ENCODE results near the gene GGCX.

GGCX gene

DNA sequence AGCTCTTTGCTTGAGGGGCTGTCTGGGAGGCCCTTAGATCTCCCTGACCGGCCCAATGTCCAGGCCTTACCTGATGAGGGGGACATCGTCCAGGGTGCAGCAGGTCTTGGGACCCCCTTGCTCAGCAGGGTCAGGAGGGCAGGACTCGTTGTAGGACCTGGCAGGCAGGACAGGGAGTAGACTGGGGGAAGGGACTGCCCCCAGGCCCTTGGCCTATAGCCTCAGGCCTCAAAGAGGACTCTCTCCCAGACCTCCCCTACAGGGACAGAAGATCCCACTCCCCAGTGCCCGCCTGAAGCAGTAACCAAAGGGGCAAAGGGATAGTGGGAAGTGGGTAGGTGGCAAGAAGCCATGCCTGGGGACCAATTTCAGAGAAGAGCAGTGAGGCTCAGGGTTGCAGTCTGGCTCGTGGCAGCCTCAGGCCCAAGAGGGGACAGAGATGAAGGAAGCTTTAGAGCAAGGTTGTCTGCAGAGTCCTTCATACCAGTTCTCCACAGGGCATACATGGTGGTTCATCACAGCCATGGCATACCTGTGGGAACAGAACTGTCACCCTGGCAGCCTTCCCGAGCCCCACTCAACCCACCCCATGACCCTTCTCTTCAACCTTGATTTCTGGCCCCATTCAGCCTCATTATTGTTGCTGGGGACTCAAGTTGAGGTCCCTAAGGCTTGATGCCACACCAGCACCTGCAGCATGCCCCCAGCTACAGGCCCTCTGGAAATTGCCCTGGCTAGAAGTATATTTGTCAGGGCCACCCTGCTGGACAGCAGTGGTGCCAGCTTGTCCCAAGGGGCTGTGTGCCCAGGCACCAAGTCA is 39.9 kb upstream of the GGCX start:
- Histone ChIP-seq H3K9ac (ENCODE audit: low read depth, low read length) (no peak overlapping the region), H3K4me3 (ENCODE audit: low read depth, low read length) (peak overlapping the region; percentile 76; the same call in 1 of the 2 replicates), H3K9me3 (ENCODE audit: control insufficient read depth, insufficient read depth, low read length) (no peaks in the 10 kb centered on the region), H3K27ac (ENCODE audit: low read depth, low read length) (no peak overlapping the region), H3K4me1 (ENCODE audit: control insufficient read depth, insufficient read depth, low read length) (peaks cover 6% of the 10 kb centered on the region), H3K36me3 (ENCODE audit: control insufficient read depth, insufficient read depth, low read length) (peaks cover 27% of the 10 kb centered on the region), H3K27me3 (ENCODE audit: control insufficient read depth, insufficient read depth, low read length) (no peaks in the 10 kb centered on the region)

DNA sequence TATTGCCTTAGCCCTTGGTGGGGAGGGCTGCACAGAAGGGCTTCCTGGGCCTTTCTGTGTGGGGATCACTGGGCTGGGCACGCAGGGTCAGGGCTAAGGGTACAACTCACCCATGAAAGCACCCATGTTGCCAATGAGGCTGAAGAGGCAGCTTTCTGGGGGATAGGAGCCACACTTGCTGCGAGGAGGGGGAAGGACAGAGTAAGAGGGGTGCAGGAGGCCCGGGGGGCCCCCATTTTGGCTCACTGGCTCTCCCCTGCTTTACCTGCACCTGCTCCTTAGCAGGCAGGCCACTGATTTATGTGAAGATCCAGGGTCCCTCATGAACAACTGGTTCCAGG is 38.9 kb upstream of the GGCX start:
- Histone ChIP-seq H3K9me3 (ENCODE audit: control insufficient read depth, insufficient read depth, low read length) (no peaks in the 10 kb centered on the region), H3K4me3 (ENCODE audit: low read depth, low read length) (no peak overlapping the region), H3K36me3 (ENCODE audit: control insufficient read depth, insufficient read depth, low read length) (peaks cover 27% of the 10 kb centered on the region), H3K4me1 (ENCODE audit: control insufficient read depth, insufficient read depth, low read length) (peaks cover 6% of the 10 kb centered on the region; the same call in 1 of the 2 replicates), H3K27ac (ENCODE audit: low read depth, low read length) (no peak overlapping the region), H3K9ac (ENCODE audit: low read depth, low read length) (no peak overlapping the region), H3K27me3 (ENCODE audit: control insufficient read depth, insufficient read depth, low read length) (no peaks in the 10 kb centered on the region)

DNA sequence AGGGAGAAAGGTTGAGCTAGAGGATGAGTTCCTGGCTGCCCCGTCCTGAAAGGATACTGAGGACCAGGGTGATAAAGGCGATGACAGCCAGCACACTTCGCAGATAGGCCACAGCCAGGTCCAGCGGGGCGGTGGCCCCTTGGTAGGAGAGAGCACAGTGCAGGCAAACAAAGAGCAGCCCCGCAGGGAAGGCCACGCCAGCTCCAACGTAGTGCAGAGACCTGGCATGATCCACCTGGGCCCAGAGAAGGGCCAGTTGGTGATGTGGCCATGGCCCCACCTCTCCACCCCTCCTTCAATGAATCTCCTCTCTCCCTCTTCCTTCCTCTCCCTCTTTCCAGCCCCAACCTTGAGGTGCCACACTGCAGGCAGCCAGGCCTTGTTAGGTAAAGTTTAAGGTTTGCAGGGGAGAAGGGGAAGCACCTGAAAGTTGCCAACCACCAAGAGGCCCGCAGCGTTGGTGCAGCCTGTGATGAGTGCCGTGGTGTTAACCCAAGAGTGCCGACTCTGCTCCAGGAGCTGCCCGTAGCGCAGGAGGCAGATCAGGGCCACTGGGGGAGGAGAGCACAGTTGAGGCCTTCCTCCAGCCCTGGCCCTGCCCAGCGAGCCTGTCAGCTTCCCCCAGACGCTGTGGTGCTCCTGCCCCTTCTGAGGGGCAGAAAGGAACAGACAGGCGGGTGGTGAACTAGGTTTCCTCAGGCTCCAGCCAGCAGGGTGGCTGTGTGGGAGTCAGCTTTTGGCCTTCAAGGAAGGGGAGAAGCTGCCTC is 38.4 kb upstream of the GGCX start:
- peaks cover 27% of the 10 kb centered on the region for H3K36me3 ChIP-seq (ENCODE audit: control insufficient read depth, insufficient read depth, low read length)
- no peaks in the 10 kb centered on the region for H3K9me3 ChIP-seq (ENCODE audit: control insufficient read depth, insufficient read depth, low read length)
- H3K4me1 ChIP-seq (ENCODE audit: control insufficient read depth, insufficient read depth, low read length): peaks cover 6% of the 10 kb centered on the region; the same call in 1 of the 2 replicates
- no peak overlapping the region for H3K9ac ChIP-seq (ENCODE audit: low read depth, low read length)
- H3K27me3 ChIP-seq (ENCODE audit: control insufficient read depth, insufficient read depth, low read length): no peaks in the 10 kb centered on the region
- no peak overlapping the region for H3K4me3 ChIP-seq (ENCODE audit: low read depth, low read length)
- H3K27ac ChIP-seq (ENCODE audit: low read depth, low read length): no peak overlapping the region

DNA sequence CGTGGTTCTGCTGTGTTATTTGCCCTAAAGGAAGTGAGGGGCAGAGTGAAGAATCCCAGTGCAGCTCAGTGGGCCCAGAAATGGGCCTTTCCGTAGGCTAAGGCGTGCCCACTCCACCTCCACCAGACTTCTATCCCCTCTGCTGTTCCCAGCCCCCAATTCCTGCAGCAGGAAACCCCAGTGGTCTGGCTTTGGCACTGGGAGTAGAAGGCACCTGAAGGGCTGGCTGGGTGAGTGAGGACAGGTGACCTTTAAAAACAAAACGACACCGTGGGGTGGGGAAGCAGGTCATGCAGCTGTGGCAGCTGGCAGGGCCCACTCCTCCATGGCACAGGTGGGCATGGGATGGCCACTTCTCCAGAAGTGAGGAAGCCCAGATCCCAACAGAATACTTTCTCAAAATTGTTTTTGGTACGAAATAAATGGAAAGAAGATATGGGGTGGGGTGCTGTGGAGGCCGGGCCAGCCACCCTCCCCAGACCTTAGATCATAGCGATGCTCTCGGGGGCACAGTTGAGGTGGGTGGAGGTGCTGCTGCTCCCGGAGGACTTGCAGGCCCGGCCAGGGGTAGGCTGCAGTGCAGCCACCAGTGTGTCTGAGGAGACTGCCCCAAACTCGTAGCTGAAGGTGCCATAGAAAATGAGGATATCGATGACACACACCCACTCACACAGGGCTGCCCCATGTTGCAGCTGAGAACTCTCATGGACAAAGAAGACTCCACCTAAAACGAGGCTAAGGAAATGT is 37.5 kb upstream of the GGCX start:
- Histone ChIP-seq H3K9ac (ENCODE audit: low read depth, low read length) (no peak overlapping the region), H3K27me3 (ENCODE audit: control insufficient read depth, insufficient read depth, low read length) (no peaks in the 10 kb centered on the region), H3K27ac (ENCODE audit: low read depth, low read length) (no peak overlapping the region), H3K36me3 (ENCODE audit: control insufficient read depth, insufficient read depth, low read length) (peaks cover 27% of the 10 kb centered on the region), H3K4me1 (ENCODE audit: control insufficient read depth, insufficient read depth, low read length) (peaks cover 6% of the 10 kb centered on the region; the same call in 1 of the 2 replicates), H3K9me3 (ENCODE audit: control insufficient read depth, insufficient read depth, low read length) (no peaks in the 10 kb centered on the region), H3K4me3 (ENCODE audit: low read depth, low read length) (no peak overlapping the region)

DNA sequence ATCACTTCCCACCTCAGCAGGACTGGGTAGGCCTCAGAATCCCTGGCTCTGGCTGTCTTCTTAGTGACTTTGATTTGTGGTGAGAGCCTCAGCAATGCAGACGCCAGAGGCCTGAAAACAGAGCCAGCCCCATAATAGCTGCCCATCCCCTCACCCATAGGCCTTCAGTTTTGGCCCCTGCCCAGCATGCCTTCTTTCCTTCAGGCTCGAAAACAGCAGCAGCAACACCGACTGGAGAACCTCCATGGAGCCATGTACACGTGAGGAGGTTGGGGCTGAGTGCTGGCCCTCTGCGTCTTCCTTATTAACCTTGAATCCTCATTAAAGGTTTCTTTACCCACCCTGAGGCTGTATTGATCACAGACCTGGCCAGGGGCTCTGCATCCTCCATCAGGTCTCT is 35.9 kb upstream of the GGCX start:
- H3K27ac ChIP-seq (ENCODE audit: low read depth, low read length): no peak overlapping the region
- no peaks in the 10 kb centered on the region for H3K27me3 ChIP-seq (ENCODE audit: control insufficient read depth, insufficient read depth, low read length)
- peaks cover 27% of the 10 kb centered on the region for H3K36me3 ChIP-seq (ENCODE audit: control insufficient read depth, insufficient read depth, low read length)
- no peaks in the 10 kb centered on the region for H3K9me3 ChIP-seq (ENCODE audit: control insufficient read depth, insufficient read depth, low read length)
- H3K4me3 ChIP-seq (ENCODE audit: low read depth, low read length): no peak overlapping the region
- H3K9ac ChIP-seq (ENCODE audit: low read depth, low read length): no peak overlapping the region
- H3K4me1 ChIP-seq (ENCODE audit: control insufficient read depth, insufficient read depth, low read length): peaks cover 3% of the 10 kb centered on the region; the same call in 1 of the 2 replicates

DNA sequence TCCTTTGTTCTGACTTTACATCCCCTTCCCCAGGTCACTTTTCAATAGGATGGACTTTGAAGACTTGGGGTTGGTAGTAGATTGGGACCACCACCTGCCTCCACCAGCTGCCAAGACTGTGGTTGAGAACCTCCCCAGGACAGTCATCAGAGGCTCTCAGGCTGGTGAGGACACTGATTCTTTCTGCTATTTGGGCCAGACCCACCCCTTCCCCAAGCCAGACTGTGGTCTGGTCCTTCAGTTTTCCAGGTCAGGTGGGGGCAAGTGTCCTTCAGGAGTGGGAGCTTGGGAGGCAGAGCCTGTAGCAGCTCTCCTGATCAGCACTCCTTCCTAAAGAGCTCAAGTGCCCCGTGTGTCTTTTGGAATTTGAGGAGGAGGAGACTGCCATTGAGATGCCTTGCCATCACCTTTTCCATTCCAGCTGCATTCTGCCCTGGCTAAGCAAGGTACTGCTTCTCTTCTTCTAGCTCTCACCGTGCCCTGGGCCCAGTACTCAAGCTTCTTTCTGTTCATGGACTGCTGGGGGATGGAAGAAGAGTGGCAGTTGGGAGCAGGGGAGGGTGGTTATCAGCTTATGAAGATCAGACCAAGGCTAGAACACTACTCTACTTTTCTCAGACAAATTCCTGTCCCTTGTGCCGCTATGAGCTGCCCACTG is 35.3 kb upstream of the GGCX start:
- H3K9ac ChIP-seq (ENCODE audit: low read depth, low read length): no peak overlapping the region
- H3K27me3 ChIP-seq (ENCODE audit: control insufficient read depth, insufficient read depth, low read length): no peaks in the 10 kb centered on the region
- peaks cover 3% of the 10 kb centered on the region; the same call in 1 of the 2 replicates for H3K4me1 ChIP-seq (ENCODE audit: control insufficient read depth, insufficient read depth, low read length)
- no peaks in the 10 kb centered on the region for H3K9me3 ChIP-seq (ENCODE audit: control insufficient read depth, insufficient read depth, low read length)
- no peak overlapping the region for H3K27ac ChIP-seq (ENCODE audit: low read depth, low read length)
- H3K36me3 ChIP-seq (ENCODE audit: control insufficient read depth, insufficient read depth, low read length): peaks cover 27% of the 10 kb centered on the region
- peak overlapping the region; percentile 95 for H3K4me3 ChIP-seq (ENCODE audit: low read depth, low read length)

DNA sequence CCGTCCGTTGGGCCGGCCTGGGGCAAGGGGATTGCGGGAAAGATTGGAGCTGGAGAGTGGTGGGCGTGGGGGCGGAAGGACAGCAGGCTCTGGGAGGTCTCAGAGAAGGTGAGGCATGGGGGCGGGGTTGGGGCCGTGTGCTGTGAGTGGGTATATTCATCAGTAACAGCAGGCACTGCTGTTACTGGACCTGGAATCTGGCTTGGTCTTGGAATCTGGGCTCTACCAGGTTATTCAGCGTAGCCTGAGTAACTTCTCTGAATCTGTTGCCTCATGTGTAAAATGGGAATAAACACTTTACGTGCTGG is 34.7 kb upstream of the GGCX start:
- Histone ChIP-seq H3K27me3 (ENCODE audit: control insufficient read depth, insufficient read depth, low read length) (no peaks in the 10 kb centered on the region), H3K27ac (ENCODE audit: low read depth, low read length) (no peak overlapping the region), H3K4me3 (ENCODE audit: low read depth, low read length) (peak overlapping the region; percentile 95), H3K4me1 (ENCODE audit: control insufficient read depth, insufficient read depth, low read length) (peaks cover 3% of the 10 kb centered on the region; the same call in 1 of the 2 replicates), H3K9me3 (ENCODE audit: control insufficient read depth, insufficient read depth, low read length) (no peaks in the 10 kb centered on the region), H3K9ac (ENCODE audit: low read depth, low read length) (peak overlapping the region; percentile 69), H3K36me3 (ENCODE audit: control insufficient read depth, insufficient read depth, low read length) (peaks cover 27% of the 10 kb centered on the region)

DNA sequence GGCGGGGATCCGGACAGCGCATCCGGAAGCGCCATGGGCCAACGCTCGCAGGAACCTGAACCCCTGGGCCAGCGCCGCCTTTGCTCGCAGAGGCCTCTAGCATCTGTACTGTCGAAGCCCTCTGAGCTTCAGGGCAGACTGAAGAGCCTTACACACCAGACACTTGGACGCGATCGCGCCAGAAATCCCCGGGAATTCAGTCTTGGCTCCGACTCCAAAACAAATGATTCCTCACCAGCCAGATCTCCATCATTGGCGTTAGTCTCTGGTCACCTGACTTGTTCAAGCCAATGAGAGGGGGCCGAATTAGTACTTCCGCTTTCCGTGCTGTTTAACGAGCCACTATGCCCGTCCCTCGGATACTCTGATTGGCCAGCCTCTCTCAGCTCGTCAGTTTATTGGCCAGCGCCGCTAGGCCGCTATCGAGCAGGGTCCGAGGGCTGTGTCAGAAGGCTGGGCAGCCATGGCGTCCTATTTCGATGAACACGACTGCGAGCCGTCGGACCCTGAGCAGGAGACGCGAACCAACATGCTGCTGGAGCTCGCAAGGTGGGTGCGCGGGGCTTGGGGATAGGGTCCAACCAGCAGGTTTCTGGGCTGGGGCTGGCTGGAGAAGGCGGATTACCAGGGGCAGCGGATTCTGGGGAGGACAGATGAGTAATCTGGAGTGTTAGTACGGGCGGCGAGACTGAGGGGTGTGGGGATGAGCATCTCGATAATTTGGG is 34.2 kb upstream of the GGCX start, which contains the start of gene RNF181:
RNF181 (plus strand) TSS at position 445 of the 725 bp plus-strand sequence; CDS start at position 464, 19 bp downstream.
- H3K27me3 ChIP-seq (ENCODE audit: control insufficient read depth, insufficient read depth, low read length): no peaks in the 10 kb centered on the region
- H3K4me1 ChIP-seq (ENCODE audit: control insufficient read depth, insufficient read depth, low read length): peaks cover 3% of the 10 kb centered on the region; the same call in 1 of the 2 replicates
- H3K9me3 ChIP-seq (ENCODE audit: control insufficient read depth, insufficient read depth, low read length): no peaks in the 10 kb centered on the region
- H3K36me3 ChIP-seq (ENCODE audit: control insufficient read depth, insufficient read depth, low read length): peaks cover 24% of the 10 kb centered on the region
- H3K9ac ChIP-seq (ENCODE audit: low read depth, low read length): peak within 1 kb of the TSS; percentile 83
- H3K4me3 ChIP-seq (ENCODE audit: low read depth, low read length): peak within 1 kb of the TSS; percentile 95
- H3K27ac ChIP-seq (ENCODE audit: low read depth, low read length): peak within 1 kb of the TSS; percentile 90

DNA sequence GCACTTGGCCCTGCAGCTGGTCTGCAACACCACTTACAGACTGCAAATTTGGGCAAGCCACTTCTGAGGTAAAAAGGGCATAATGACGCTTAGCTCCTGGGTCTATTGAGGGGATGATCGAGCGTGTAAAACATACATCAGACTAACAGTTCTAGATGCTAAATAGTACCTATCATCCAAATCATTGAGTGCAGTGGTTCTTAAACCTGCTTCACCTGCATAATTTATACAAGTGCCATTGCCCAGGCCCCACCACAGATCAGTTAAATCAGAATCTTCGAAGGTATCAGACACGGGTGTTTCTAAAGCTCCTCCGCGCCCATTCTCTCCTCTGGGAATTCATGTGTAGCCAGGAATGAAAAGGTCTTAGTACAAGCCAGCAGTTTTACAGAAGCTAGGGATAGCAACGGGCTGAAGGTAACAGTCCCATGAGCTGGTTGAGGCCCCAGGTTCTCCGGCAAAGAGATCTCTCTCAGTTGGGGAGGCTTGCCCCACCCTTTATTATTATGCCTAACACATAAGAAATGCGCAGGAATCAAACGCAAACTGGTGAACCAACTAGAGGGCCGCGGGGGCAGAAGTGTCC is 33.5 kb upstream of the GGCX start:
- H3K4me3 ChIP-seq (ENCODE audit: low read depth, low read length): peak overlapping the region; percentile 95
- peaks cover 3% of the 10 kb centered on the region; the same call in 1 of the 2 replicates for H3K4me1 ChIP-seq (ENCODE audit: control insufficient read depth, insufficient read depth, low read length)
- no peaks in the 10 kb centered on the region for H3K27me3 ChIP-seq (ENCODE audit: control insufficient read depth, insufficient read depth, low read length)
- H3K27ac ChIP-seq (ENCODE audit: low read depth, low read length): peak overlapping the region; percentile 90
- peak overlapping the region; percentile 83 for H3K9ac ChIP-seq (ENCODE audit: low read depth, low read length)
- no peaks in the 10 kb centered on the region for H3K9me3 ChIP-seq (ENCODE audit: control insufficient read depth, insufficient read depth, low read length)
- peaks cover 22% of the 10 kb centered on the region for H3K36me3 ChIP-seq (ENCODE audit: control insufficient read depth, insufficient read depth, low read length)

DNA sequence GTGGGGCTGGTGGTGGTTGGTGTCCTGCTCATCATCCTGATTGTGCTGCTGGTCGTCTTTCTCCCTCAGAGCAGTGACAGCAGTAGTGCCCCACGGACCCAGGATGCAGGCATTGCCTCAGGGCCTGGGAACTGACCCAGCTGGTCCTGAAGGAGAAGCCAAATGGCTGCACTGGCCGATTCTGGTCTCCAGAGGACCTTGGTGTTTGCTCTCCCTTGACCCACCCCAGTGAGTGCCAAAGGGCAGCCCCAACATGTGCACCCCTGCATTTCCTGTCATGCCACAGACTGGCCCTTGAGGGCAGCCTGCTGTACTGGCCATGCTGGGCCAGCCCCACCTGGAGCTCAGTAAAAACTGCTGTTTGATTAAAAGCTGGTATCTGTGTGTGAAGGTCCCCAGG is 31.7 kb upstream of the GGCX start:
- H3K9me3 ChIP-seq (ENCODE audit: control insufficient read depth, insufficient read depth, low read length): no peaks in the 10 kb centered on the region
- no peak overlapping the region for H3K9ac ChIP-seq (ENCODE audit: low read depth, low read length)
- no peaks in the 10 kb centered on the region for H3K27me3 ChIP-seq (ENCODE audit: control insufficient read depth, insufficient read depth, low read length)
- no peak overlapping the region for H3K4me3 ChIP-seq (ENCODE audit: low read depth, low read length)
- no peak overlapping the region for H3K27ac ChIP-seq (ENCODE audit: low read depth, low read length)
- H3K36me3 ChIP-seq (ENCODE audit: control insufficient read depth, insufficient read depth, low read length): peaks cover 14% of the 10 kb centered on the region
- H3K4me1 ChIP-seq (ENCODE audit: control insufficient read depth, insufficient read depth, low read length): peaks cover 3% of the 10 kb centered on the region; the same call in 1 of the 2 replicates
